H1 (cell line): Measurements from ENCODE around the gene CCNA1. TPM values are rescaled to one million over a fixed set of nuclear protein-coding genes. Genes with fewer than 3 reads are reported as not detected.

ENCODE experiments used
- CTCF ChIA-PET: fragments of 300-600 bp; sonication (Branson Sonifier 250); formaldehyde crosslinking; loops from one replicate; lab custom pipeline; 2021; ENCODE audit not compliant: partially characterized antibody; lab: Charles Lee
- POLR2A ChIA-PET: fragments of 300-600 bp; sonication (Branson Sonifier 250); formaldehyde crosslinking; loops from one replicate; lab custom pipeline; 2021; ENCODE audit warnings: inconsistent platforms; ENCODE audit not compliant: partially characterized antibody; lab: Charles Lee
- DNase-seq, 2 experiments: peaks; one replicate each; pipeline versions ENCODE4 v3.0.0 to v3.0.0-alpha.2; 2010 to 2022; ENCODE audit warnings: low spot score in 2 of 2, low read depth in 1 of 2, mixed read lengths in 1 of 2
- FAIRE-seq: peaks from 2 replicates; lab custom pipeline; 2011; peaks lifted over from hg19 to GRCh38; lab: Jason Lieb, UNC
- H2AFZ ChIP-seq: 2 replicates; pipeline ENCODE4 v1.8.1; 2012; ENCODE audit warnings: low read length, inconsistent platforms
- H2AK5ac ChIP-seq: 2 replicates; pipeline ENCODE4 v1.6.1; 2013; ENCODE audit warnings: low read depth, low read length
- H2BK120ac ChIP-seq: replicated peaks from 2 replicates; pipeline ENCODE3; 2013; ENCODE audit warnings: low read depth, low read length, inconsistent platforms
- H2BK12ac ChIP-seq: 2 replicates; pipeline ENCODE4 v1.6.1; 2013; ENCODE audit warnings: low read depth, low read length
- H2BK15ac ChIP-seq: 2 replicates; pipeline ENCODE4 v1.6.1; 2013; ENCODE audit warnings: low read length
- H2BK20ac ChIP-seq: 2 replicates; pipeline ENCODE4 v1.6.1; 2013; ENCODE audit warnings: low read length
- H2BK5ac ChIP-seq: 2 replicates; pipeline ENCODE4 v1.6.1; 2013; ENCODE audit warnings: low read depth, low read length
- H3K14ac ChIP-seq: 2 replicates; pipeline ENCODE4 v1.6.1; 2013; ENCODE audit warnings: inconsistent platforms; ENCODE audit not compliant: insufficient read length
- H3K18ac ChIP-seq: 2 replicates; pipeline ENCODE4 v1.6.1; 2013; ENCODE audit warnings: low read length; ENCODE audit errors: extremely low read depth
- H3K23ac ChIP-seq: 2 replicates; pipeline ENCODE4 v1.6.1; 2013; ENCODE audit warnings: inconsistent platforms; ENCODE audit not compliant: insufficient read length
- H3K23me2 ChIP-seq: 2 replicates; pipeline ENCODE4 v1.6.1; 2013; ENCODE audit warnings: low read depth, low read length
- H3K27ac ChIP-seq: 2 replicates; pipeline ENCODE4 v1.6.1; 2011; ENCODE audit warnings: low read depth, low read length, inconsistent platforms
- H3K27me3 ChIP-seq, 4 experiments: replicated peaks in 1 of 4; 1 replicate in 1 of 4; 2 replicates in 3 of 4; pipeline versions ENCODE4 v1.6.1 to v1.8.1; 2011 to 2013; ENCODE audit warnings: low read length in 3 of 4, mild to moderate bottlenecking in 3 of 4, inconsistent platforms in 2 of 4, mixed read lengths in 2 of 4, moderate library complexity in 1 of 4; ENCODE audit not compliant: control insufficient read depth in 3 of 4, insufficient read depth in 3 of 4; ENCODE audit errors: extremely low read depth in 1 of 4
- H3K36me3 ChIP-seq, 4 experiments: 2 replicates each; pipeline versions ENCODE4 v1.6.1 to v1.8.1; 2011 to 2013; ENCODE audit warnings: mild to moderate bottlenecking in 4 of 4, low read length in 3 of 4, moderate library complexity in 2 of 4, control low read depth in 1 of 4, inconsistent platforms in 1 of 4; ENCODE audit not compliant: insufficient read depth in 4 of 4, control insufficient read depth in 2 of 4
- H3K4ac ChIP-seq: replicated peaks from 2 replicates; pipeline ENCODE3; 2013; ENCODE audit warnings: low read length, low read depth, mixed read lengths, inconsistent platforms; ENCODE audit not compliant: insufficient read length
- H3K4me1 ChIP-seq, 4 experiments: replicated peaks in 1 of 4; 1 replicate in 1 of 4; 2 replicates in 3 of 4; pipeline versions ENCODE4 v1.6.1 to v1.8.1; 2011 to 2013; ENCODE audit warnings: low read length in 3 of 4, inconsistent platforms in 2 of 4, mixed read lengths in 1 of 4; ENCODE audit not compliant: insufficient read depth in 4 of 4, control insufficient read depth in 3 of 4
- H3K4me2 ChIP-seq, 2 experiments: 2 replicates each; pipeline versions ENCODE4 v1.6.1 to v1.8.1; 2011 to 2013; ENCODE audit warnings: low read depth in 2 of 2, low read length in 2 of 2, control low read depth in 1 of 2, inconsistent platforms in 1 of 2, mild to moderate bottlenecking in 1 of 2; ENCODE audit not compliant: insufficient read depth in 1 of 2
- H3K4me3 ChIP-seq, 4 experiments: fragments of 200-600, 300-600 bp in 1 of 4; sonication (generic), shearing (Covaris generic), sonication (Bioruptor Twin) in 1 of 4; 2 replicates each; pipeline versions ENCODE4 v1.5.1 to v1.8.1; 2011 to 2016; ENCODE audit warnings: low read length in 4 of 4, low read depth in 3 of 4, control low read depth in 2 of 4, inconsistent platforms in 2 of 4, mild to moderate bottlenecking in 2 of 4, mixed read lengths in 1 of 4, moderate library complexity in 1 of 4; ENCODE audit not compliant: insufficient read depth in 2 of 4; ENCODE audit errors: extremely low read depth in 1 of 4
- H3K56ac ChIP-seq: replicated peaks from 2 replicates; pipeline ENCODE3; 2013; ENCODE audit warnings: low read depth, mild to moderate bottlenecking, mixed read lengths, low read length, inconsistent platforms; ENCODE audit not compliant: insufficient read length
- H3K79me1 ChIP-seq: 2 replicates; pipeline ENCODE4 v1.6.1; 2013; ENCODE audit warnings: low read depth, low read length, control low read depth
- H3K79me2 ChIP-seq, 2 experiments: 2 replicates each; pipeline versions ENCODE4 v1.6.1 to v1.8.1; 2012 to 2013; ENCODE audit warnings: low read length in 2 of 2, mild to moderate bottlenecking in 2 of 2, inconsistent platforms in 1 of 2; ENCODE audit not compliant: insufficient read depth in 2 of 2, control insufficient read depth in 1 of 2
- H3K9ac ChIP-seq, 4 experiments: replicated peaks in 1 of 4; 1 replicate in 1 of 4; 2 replicates in 3 of 4; pipeline versions ENCODE4 v1.6.1 to v1.8.1; 2011 to 2013; ENCODE audit warnings: low read depth in 3 of 4, low read length in 3 of 4, control low read depth in 2 of 4, mild to moderate bottlenecking in 2 of 4, moderate library complexity in 2 of 4, inconsistent platforms in 1 of 4; ENCODE audit errors: extremely low read depth in 1 of 4
- H3K9me3 ChIP-seq, 2 experiments: 2 replicates each; pipeline versions ENCODE4 v1.6.1 to v1.8.1; 2012 to 2013; ENCODE audit warnings: mild to moderate bottlenecking in 2 of 2, moderate library complexity in 2 of 2, control low read depth in 1 of 2, inconsistent platforms in 1 of 2, low read depth in 1 of 2, low read length in 1 of 2, mixed read lengths in 1 of 2; ENCODE audit not compliant: insufficient read depth in 2 of 2
- H4K20me1 ChIP-seq, 2 experiments: replicated peaks in 1 of 2; 2 replicates each; pipeline versions ENCODE3 to v1.8.1; 2011 to 2013; ENCODE audit warnings: inconsistent platforms in 2 of 2, low read length in 2 of 2, mild to moderate bottlenecking in 1 of 2; ENCODE audit not compliant: insufficient read depth in 2 of 2, control insufficient read depth in 1 of 2
- H4K5ac ChIP-seq: 2 replicates; pipeline ENCODE4 v1.6.1; 2013; ENCODE audit warnings: low read length, low read depth, mixed read lengths, inconsistent platforms; ENCODE audit not compliant: insufficient read length
- H4K8ac ChIP-seq: 2 replicates; pipeline ENCODE4 v1.8.0; 2013; ENCODE audit warnings: mild to moderate bottlenecking, moderate library complexity, low read length, inconsistent platforms; ENCODE audit not compliant: insufficient read depth; ENCODE audit errors: extremely low read depth
- H4K91ac ChIP-seq: replicated peaks from 2 replicates; pipeline ENCODE3; 2013; ENCODE audit warnings: low read length, mixed read lengths, inconsistent platforms; ENCODE audit not compliant: insufficient read length
- ATF3 ChIP-seq: IDR thresholded peaks from 2 replicates; pipeline ENCODE4 v1.6.1; 2011; ENCODE audit warnings: low read depth, mild to moderate bottlenecking, low read length; ENCODE audit not compliant: insufficient read depth
- CHD1 ChIP-seq: IDR thresholded peaks from 2 replicates; pipeline ENCODE4 v1.6.1; 2012; ENCODE audit warnings: low read depth, low read length, improper control_type of control experiment
- E2F6 ChIP-seq: IDR thresholded peaks from 2 replicates; pipeline ENCODE4 v1.6.1; 2012; ENCODE audit warnings: inconsistent platforms
- EP300 ChIP-seq, 2 experiments: IDR thresholded peaks; 1 replicate in 1 of 2; 2 replicates in 1 of 2; pipeline ENCODE4 v1.6.1; 2011 to 2012; ENCODE audit warnings: low read depth in 2 of 2, low read length in 2 of 2, mild to moderate bottlenecking in 2 of 2, borderline replicate concordance in 1 of 2, inconsistent platforms in 1 of 2, moderate library complexity in 1 of 2
- GTF2F1 ChIP-seq: IDR thresholded peaks from 2 replicates; pipeline ENCODE4 v1.6.1; 2012; ENCODE audit warnings: low read depth, low read length, improper control_type of control experiment, borderline replicate concordance
- KDM1A ChIP-seq: fragments of 200-600, 300-600 bp; sonication (generic); IDR thresholded peaks from 2 replicates; pipeline ENCODE4 v1.7.1; 2016; ENCODE audit warnings: mild to moderate bottlenecking, low read length, borderline replicate concordance
- MAFK ChIP-seq: IDR thresholded peaks from 2 replicates; pipeline ENCODE4 v1.6.1; 2012; ENCODE audit warnings: low read depth, mild to moderate bottlenecking, improper control_type of control experiment, low read length
- MAX ChIP-seq: IDR thresholded peaks from 2 replicates; pipeline ENCODE4 v1.6.1; 2012; ENCODE audit warnings: inconsistent platforms
- NRF1 ChIP-seq: IDR thresholded peaks from 2 replicates; pipeline ENCODE4 v1.6.1; 2011; ENCODE audit warnings: mild to moderate bottlenecking, low read depth, low read length, improper control_type of control experiment
- POLR2A ChIP-seq, 2 experiments: IDR thresholded peaks; 1 replicate in 1 of 2; 2 replicates in 1 of 2; pipeline ENCODE4 v1.6.1; 2011; ENCODE audit warnings: low read depth in 2 of 2, low read length in 2 of 2, mild to moderate bottlenecking in 2 of 2; ENCODE audit errors: control extremely low read depth in 1 of 2
- SRF ChIP-seq: IDR thresholded peaks from 2 replicates; pipeline ENCODE4 v1.6.1; 2011; ENCODE audit warnings: mild to moderate bottlenecking, low read depth, low read length, moderate library complexity
- SUZ12 ChIP-seq: fragments of 200-600 bp; sonication (generic); IDR thresholded peaks from 2 replicates; pipeline ENCODE4 v1.6.1; 2012; ENCODE audit warnings: mild to moderate bottlenecking, inconsistent platforms, low read length, moderate library complexity, mixed read lengths
- WGBS, 2 experiments: shearing (Covaris generic) in 1 of 2; methylation state at CpG; one replicate each; pipeline versions ENCODE4 v1.1.6 to v1.1.7; 2013 to 2015; ENCODE audit warnings: low lambda C conversion rate in 2 of 2, mixed read lengths in 2 of 2, inconsistent platforms in 1 of 2, low coverage in 1 of 2, missing lambda C conversion rate in 1 of 2; ENCODE audit not compliant: insufficient replicate concordance in 2 of 2, insufficient coverage in 1 of 2, insufficient read length in 1 of 2; ENCODE audit errors: extremely low coverage in 1 of 2, missing lambda C conversion rate in 1 of 2; 5-methylcytosine and 5-hydroxymethylcytosine counted together
- polyA plus RNA-seq, 7 experiments: library from polyadenylated mRNA; depleted of rRNA in 3 of 7; stranded (reverse) in 5 of 7; unstranded in 2 of 7; fragments of >200 nt in 5 of 7; fragments of 200-250 nt in 2 of 7; gene quantifications; 1 replicate in 5 of 7; 2 replicates in 1 of 7; 4 replicates in 1 of 7; pipeline versions ENCODE4 v1.2.1 to v1.2.3, GENCODE V29; 2011 to 2013; ENCODE audit warnings: missing spikeins in 2 of 7, mixed read lengths in 2 of 7
- total RNA-seq: library from RNA; stranded (reverse); fragmentation: NEBNext Ultra II Directional; extraction: Animal tissue kit (Norgen Biotek cat#: 25700); gene quantifications from 2 replicates; pipeline ENCODE4 v1.2.1, GENCODE V29; 2021

Gene CCNA1
- total and polyA plus RNA-seq, 2 of the 8 experiments (the other 6 are each of a cell fraction or from before 2014, with no cell fraction given) = 2.2 to 4.1 TPM

DNA sequence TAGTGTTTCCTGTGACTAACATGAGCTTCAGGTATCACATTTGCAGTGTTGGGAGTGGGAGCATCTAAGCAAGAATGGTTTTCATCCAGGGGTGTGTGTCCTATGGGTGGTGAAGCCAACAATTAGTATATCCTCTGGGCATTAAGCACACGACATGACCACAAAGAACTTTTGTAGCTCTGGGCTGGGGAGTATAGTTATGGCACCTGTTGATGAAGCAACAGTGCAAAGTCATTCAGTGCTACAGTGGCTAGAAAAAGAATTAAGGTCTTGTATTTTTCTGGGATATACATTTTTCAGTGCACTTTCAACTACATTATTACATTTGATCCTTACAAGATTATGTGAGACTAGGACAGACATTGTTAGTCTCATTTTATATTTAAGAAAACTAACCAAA is 21.8 kb downstream of the CCNA1 start:
- no peak for DNase-seq
- Histone ChIP-seq H2BK12ac (no peak overlapping the region), H3K14ac (no peak overlapping the region), H3K23me2 (no peaks in the 10 kb centered on the region), H3K27ac (no peak overlapping the region), H4K91ac (no peak overlapping the region), H2BK20ac (no peak overlapping the region), H4K20me1 (no peaks in the 10 kb centered on the region), H3K4me1 (peaks cover 2 to 9% (median 7%) of the 10 kb centered on the region in 4 experiments; a peak in 4 of 7 replicates), H3K27me3 (no peaks in the 10 kb centered on the region), H3K4ac (no peak overlapping the region), H3K18ac (no peak overlapping the region), H3K79me1 (no peaks in the 10 kb centered on the region), H2BK120ac (no peak overlapping the region), H3K36me3 (no peaks in the 10 kb centered on the region), H3K9ac (no peak overlapping the region), H3K23ac (no peak overlapping the region), H2AFZ (no peak overlapping the region), H2BK15ac (no peak overlapping the region), H3K4me2 (peak overlapping the region; percentile 39 to 43; a peak in 1 of 4 replicates), H4K8ac (no peak overlapping the region), H2BK5ac (no peak overlapping the region), H4K5ac (no peak overlapping the region), H2AK5ac (no peak overlapping the region), H3K56ac (no peak overlapping the region), H3K9me3 (no peaks in the 10 kb centered on the region), H3K4me3 (no peak overlapping the region), H3K79me2 (no peaks in the 10 kb centered on the region)
- 71% methylated on average over 1 of the region's 1 CpG; no CpG with 5 or more reads in 1 of the 2 experiments for WGBS, 2 experiments
- ChIA-PET CTCF (interaction anchor here (0.7 to 4.6 kb wide), 30 partner anchors 10 to 527 kb away, joined by 3 to 53 read pairs (median 3); partner anchors contain the start of gene RFXAP), POLR2A (interaction anchor here (1.2 kb wide), 1 partner anchor 156 kb away, joined by 3 read pairs; the partner anchor contains the start of gene CCDC169)
- FAIRE-seq = no peak
- TF ChIP-seq SUZ12 = no peak
- TF ChIP-seq KDM1A = no peak
- TF ChIP-seq NRF1 = no peak
- no peak for TF ChIP-seq GTF2F1
- TF ChIP-seq EP300 (IDR thresholded peaks at IDR 0.05; ENCODE audit: borderline replicate concordance in 1 of 2, low read depth in 2 of 2, low read length in 2 of 2) = no peak
- TF ChIP-seq POLR2A (IDR thresholded peaks at IDR 0.05; ENCODE audit: control extremely low read depth in 1 of 2, low read depth in 2 of 2, low read length in 2 of 2) = no peak
- no peak for TF ChIP-seq E2F6
- TF ChIP-seq ATF3 = no peak
- TF ChIP-seq SRF = no peak
- TF ChIP-seq MAX = no peak
- TF ChIP-seq MAFK = no peak
- no peak for TF ChIP-seq CHD1
